Frontal cortex (tissue), 1 donor: Measurements from ENCODE around the gene SENP5. TPM values are rescaled to one million over a fixed set of nuclear protein-coding genes. Genes with fewer than 3 reads are reported as not detected.

Experiments
- total RNA-seq: library from RNA; depleted of rRNA; stranded (reverse); fragments of >200 nt; gene quantifications from one replicate; pipeline ENCODE4 v1.2.3, GENCODE V29; 2014

SENP5 gene
- total RNA-seq, 1 donor from 2014 or later = 75.0 TPM

Other genes starting within 250 kb of the SENP5 start
- gene NRROS, start 228.2 kb upstream of the SENP5 start, total RNA-seq = 0.82 TPM
- 10.6 TPM for gene CEP19, start 155.7 kb upstream of the SENP5 start, total RNA-seq
- gene PIGX, start 155.5 kb upstream of the SENP5 start, total RNA-seq = 59.9 TPM
- gene PAK2, start 128.1 kb upstream of the SENP5 start, total RNA-seq = 48.1 TPM
- 91.3 TPM for gene NCBP2, start 74.6 kb downstream of the SENP5 start, total RNA-seq
- gene PIGZ, start 100.9 kb downstream of the SENP5 start, total RNA-seq = 2.9 TPM
- 1.2 TPM for gene MELTF, start 161.9 kb downstream of the SENP5 start, total RNA-seq